Naive thymus-derived CD8-positive, alpha-beta T cell (primary cell): ENCODE data around the gene IPO9. TPM values are rescaled to one million over a fixed set of nuclear protein-coding genes. Genes with fewer than 3 reads are reported as not detected.

ENCODE experiments used
- ATAC-seq, 2 donors: fragments of 150-1000 bp; cut with Tn5 transposase in 1 of 2; sonication (Bioruptor Pico), chemical (Tn5 transposase) in 1 of 2; 1 replicate in 1 of 2; 2 replicates in 1 of 2; pipeline ENCODE4 v1.10.0; 2021; ENCODE audit warnings: mild to moderate bottlenecking in 2 of 2, moderate library complexity in 2 of 2
- POLR2A ChIA-PET: fragments of 350-600 bp; sonication (Branson Sonifier 250); formaldehyde crosslinking; loops from one replicate; lab custom pipeline; 2021; ENCODE audit warnings: antibody characterized with exemption; lab: Charles Lee
- DNase-seq, 10 donors: peaks; one replicate each; pipeline versions ENCODE4 v3.0.0 to v3.0.0-alpha.2; 2020 to 2022
- H3K27ac Mint-ChIP-seq, 10 donors: one replicate each; pipeline ENCODE4 v1.8.0; 2020 to 2022; ENCODE audit warnings: mild to moderate bottlenecking in 10 of 10, mixed read lengths in 10 of 10, moderate library complexity in 4 of 10, inconsistent platforms in 1 of 10
- H3K27me3 Mint-ChIP-seq, 5 donors: one replicate each; pipeline ENCODE4 v1.8.0; 2021 to 2022; ENCODE audit warnings: mixed read lengths in 5 of 5
- H3K36me3 Mint-ChIP-seq, 3 donors: one replicate each; pipeline ENCODE4 v1.8.0; 2020 to 2022; ENCODE audit warnings: mixed read lengths in 3 of 3, mild to moderate bottlenecking in 2 of 3, inconsistent platforms in 1 of 3
- H3K4me1 Mint-ChIP-seq, 4 donors: one replicate each; pipeline ENCODE4 v1.8.0; 2021 to 2022; ENCODE audit warnings: mixed read lengths in 4 of 4
- H3K4me3 Mint-ChIP-seq, 10 donors: one replicate each; pipeline ENCODE4 v1.8.0; 2020 to 2022; ENCODE audit warnings: mild to moderate bottlenecking in 10 of 10, mixed read lengths in 10 of 10, moderate library complexity in 6 of 10, inconsistent platforms in 1 of 10
- H3K9me3 Mint-ChIP-seq, 9 donors: one replicate each; pipeline ENCODE4 v1.8.0; 2020 to 2022; ENCODE audit warnings: mixed read lengths in 9 of 9, mild to moderate bottlenecking in 3 of 9, inconsistent platforms in 1 of 9, moderate library complexity in 1 of 9
- polyA plus RNA-seq, 3 donors: library from polyadenylated mRNA; unstranded; fragments of 300-500 nt; fragmentation: Illumina TruSeq; gene quantifications; one replicate each; pipeline ENCODE4 v1.2.3, GENCODE V29; 2021
- total RNA-seq, 8 experiments: library from RNA in 2 of 8; stranded (reverse) in 2 of 8; gene quantifications; one replicate each; pipeline ENCODE4 v1.2.3 and lab custom pipeline; 2021 to 2026

Gene IPO9
- total and polyA plus RNA-seq, 5 experiments from 2014 or later: 14.4 to 40.8 (median 22.5) TPM

DNA sequence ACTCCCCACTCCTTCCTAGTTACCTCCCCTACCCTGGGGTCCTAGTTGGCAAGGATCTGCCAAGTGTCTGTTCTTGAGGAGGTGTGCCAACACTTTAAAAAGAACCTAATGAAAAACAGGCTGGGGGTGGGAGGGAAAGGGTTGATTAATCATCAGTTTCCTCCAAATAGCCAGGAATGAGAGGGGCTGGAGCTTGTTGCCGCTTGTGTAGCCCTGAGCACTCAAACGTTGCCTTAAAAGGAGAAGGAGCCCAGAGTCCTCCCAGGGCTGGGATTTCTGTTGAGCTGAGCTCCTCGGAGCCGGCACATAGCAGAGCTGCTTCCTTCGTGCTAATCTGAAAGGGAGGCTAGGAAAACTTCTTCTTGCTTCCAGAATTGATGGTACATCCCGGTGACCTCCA lies 75.6 kb downstream of the IPO9 start:
- H3K27me3 Mint-ChIP-seq: peaks cover 0 to 6% (median 3%) of the 10 kb centered on the region in 5 donors
- H3K36me3 Mint-ChIP-seq: no peaks in the 10 kb centered on the region
- no peak for DNase-seq
- peak overlapping the region in 2 of 10 donors; percentile 29 to 36 for H3K27ac Mint-ChIP-seq
- H3K4me3 Mint-ChIP-seq: no peak overlapping the region
- H3K9me3 Mint-ChIP-seq: no peaks in the 10 kb centered on the region
- no peaks in the 10 kb centered on the region for H3K4me1 Mint-ChIP-seq
- POLR2A ChIA-PET: no interaction called here
- no peak for ATAC-seq

DNA sequence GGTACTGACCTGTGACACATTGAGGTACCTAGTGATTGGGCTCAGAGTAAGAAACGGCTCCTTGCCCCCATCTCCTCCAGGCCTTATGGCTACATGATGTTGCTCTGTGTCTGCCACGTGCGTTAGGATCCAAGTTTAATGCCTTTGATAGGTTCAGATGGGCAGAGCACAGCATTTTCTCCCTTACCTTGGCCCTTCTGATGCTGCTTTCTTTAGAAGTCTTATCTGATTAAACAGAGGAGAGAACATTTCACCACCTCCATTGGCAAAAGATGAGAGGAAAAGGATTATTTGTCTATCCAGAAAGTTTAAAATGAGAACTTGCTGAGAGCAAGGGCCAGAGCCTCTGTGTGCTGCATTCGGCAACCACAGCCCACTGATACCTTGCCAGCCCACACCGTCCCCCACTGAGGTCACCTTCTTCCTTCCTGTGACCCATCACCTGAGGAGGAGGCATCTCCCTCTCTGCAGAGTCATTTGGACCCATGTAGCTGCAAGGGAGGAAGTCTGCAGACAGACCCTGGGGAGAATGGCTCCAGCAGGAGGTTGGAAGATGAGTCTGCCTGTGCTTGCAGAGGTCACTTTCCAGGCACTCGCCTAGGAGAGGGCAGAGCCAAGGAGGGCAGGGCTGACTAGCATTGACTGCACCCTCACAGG lies 76.4 kb downstream of the IPO9 start:
- Mint-ChIP-seq H3K4me3 (no peak overlapping the region), H3K4me1 (no peaks in the 10 kb centered on the region), H3K9me3 (no peaks in the 10 kb centered on the region), H3K27me3 (peaks cover 0 to 6% (median under 1%) of the 10 kb centered on the region in 5 donors), H3K27ac (no peak overlapping the region), H3K36me3 (no peaks in the 10 kb centered on the region)
- POLR2A ChIA-PET: no interaction called here
- ATAC-seq (no peak), DNase-seq (no peak)

DNA sequence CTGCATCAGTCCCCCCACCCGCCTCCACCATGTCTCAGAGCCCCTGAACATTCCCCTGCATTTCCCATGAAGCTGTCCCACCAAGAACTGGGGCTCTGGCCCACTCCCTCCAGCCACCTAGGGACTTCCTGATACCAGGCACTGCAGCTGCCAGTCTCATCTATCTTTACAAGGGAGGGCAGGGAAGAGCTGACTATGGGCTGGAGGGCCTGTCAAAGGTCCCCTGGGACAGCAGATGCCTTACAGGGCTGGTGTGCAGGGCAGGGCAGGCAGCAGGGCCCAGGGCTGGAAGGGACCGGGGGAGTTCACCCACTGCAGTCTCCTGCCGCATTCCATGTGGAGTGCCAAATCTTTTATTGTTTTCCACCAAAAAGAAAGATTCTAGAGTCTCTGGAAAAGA lies 77.4 kb downstream of the IPO9 start:
- H3K36me3 Mint-ChIP-seq: no peaks in the 10 kb centered on the region
- no peaks in the 10 kb centered on the region for H3K9me3 Mint-ChIP-seq
- POLR2A ChIA-PET: no interaction called here
- no peak overlapping the region for H3K27ac Mint-ChIP-seq
- H3K4me1 Mint-ChIP-seq: no peaks in the 10 kb centered on the region
- H3K4me3 Mint-ChIP-seq: no peak overlapping the region
- peaks cover 0 to 6% (median 0%) of the 10 kb centered on the region in 5 donors for H3K27me3 Mint-ChIP-seq
- DNase-seq: no peak
- ATAC-seq: no peak

DNA sequence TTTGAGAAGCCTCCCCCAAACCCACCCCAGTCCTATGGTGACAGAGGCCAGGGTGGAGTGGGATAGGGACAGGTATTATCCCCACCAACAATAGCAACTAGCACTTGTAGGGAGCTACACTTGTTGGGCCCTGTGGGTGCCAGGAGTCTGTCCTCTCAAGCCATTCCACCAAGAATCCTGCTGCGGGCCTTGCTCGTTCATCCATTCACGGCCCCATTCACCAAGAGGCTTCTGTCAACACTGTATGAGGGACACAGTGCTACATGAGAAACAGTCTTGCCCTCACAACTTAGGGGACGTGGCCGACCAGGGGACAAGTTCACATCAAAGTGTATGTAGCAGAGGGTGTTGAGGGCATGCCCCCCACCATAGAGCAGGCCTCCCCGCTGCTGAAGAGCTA lies 78.7 kb downstream of the IPO9 start:
- no peak overlapping the region for H3K4me3 Mint-ChIP-seq
- no peaks in the 10 kb centered on the region for H3K9me3 Mint-ChIP-seq
- H3K4me1 Mint-ChIP-seq: no peaks in the 10 kb centered on the region
- H3K27ac Mint-ChIP-seq: no peak overlapping the region
- POLR2A ChIA-PET: no interaction called here
- ATAC-seq (no peak), DNase-seq (no peak)
- H3K36me3 Mint-ChIP-seq: no peaks in the 10 kb centered on the region
- H3K27me3 Mint-ChIP-seq: peaks cover 0 to 6% (median 0%) of the 10 kb centered on the region in 5 donors

DNA sequence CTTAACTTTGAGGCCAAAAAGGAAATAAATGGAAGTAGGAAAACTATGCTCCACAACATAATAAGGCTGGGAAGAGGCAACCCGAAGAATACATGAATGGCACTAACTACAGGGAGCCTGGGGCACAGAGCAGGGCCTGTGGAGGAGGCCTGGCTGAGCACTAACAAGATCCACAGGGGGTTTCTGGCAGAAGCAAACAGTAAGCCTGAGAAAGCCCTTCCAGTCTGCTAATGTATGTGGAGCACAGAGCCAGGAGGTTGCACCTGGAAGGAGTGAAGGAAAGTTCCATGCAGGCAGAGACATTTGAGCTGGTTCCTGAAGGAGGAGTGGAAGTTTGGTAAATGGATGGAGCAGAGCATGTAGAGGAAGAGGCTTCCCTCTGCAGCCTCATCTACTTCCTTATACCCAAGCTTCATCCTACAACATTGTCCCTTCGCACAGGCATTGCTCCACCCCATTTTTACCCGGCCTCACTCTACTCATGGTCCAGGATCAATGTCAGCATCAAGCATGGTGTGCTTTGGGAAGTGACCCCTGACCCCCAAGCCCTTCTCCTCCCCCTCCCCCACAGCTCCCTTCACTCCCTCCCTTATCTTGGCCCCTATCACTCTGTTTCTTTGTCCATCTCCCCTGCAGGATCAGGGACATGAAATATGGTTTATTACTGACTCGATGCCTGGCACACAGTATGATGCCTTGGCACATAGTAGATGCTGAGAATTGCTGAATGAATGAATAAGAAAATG lies 83.0 kb downstream of the IPO9 start:
- POLR2A ChIA-PET: no interaction called here
- no peaks in the 10 kb centered on the region for H3K9me3 Mint-ChIP-seq
- peaks cover 0 to 2% (median 0%) of the 10 kb centered on the region in 4 donors for H3K4me1 Mint-ChIP-seq
- H3K27me3 Mint-ChIP-seq: peaks cover 0 to 20% (median 17%) of the 10 kb centered on the region in 5 donors
- no peak for DNase-seq
- ATAC-seq: no peak
- no peak overlapping the region for H3K27ac Mint-ChIP-seq
- H3K36me3 Mint-ChIP-seq: no peaks in the 10 kb centered on the region
- H3K4me3 Mint-ChIP-seq: no peak overlapping the region

DNA sequence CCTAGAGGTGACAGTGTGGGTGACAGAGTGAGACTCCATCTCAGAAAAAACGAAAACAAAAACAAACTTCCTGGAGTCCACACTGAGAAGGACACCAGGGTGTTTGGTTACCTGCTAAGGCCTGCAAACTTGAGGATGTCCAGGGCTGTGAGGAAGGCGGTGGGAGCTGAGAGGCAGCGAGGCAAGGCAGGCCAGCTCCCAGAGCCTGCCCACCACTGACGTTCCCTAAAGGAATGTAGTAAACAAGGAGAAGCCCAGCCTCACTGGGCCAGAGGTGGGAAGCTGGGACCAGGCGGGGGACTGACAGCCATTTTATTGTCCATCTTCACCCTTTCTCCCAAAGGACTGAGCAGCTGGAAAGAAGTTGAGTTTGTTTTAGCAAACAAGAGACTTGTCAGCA lies 83.9 kb downstream of the IPO9 start:
- H3K4me3 Mint-ChIP-seq: no peak overlapping the region
- POLR2A ChIA-PET: no interaction called here
- ATAC-seq (no peak), DNase-seq (no peak)
- H3K9me3 Mint-ChIP-seq: no peaks in the 10 kb centered on the region
- H3K36me3 Mint-ChIP-seq: no peaks in the 10 kb centered on the region
- peaks cover 0 to 20% (median 17%) of the 10 kb centered on the region in 5 donors for H3K27me3 Mint-ChIP-seq
- H3K27ac Mint-ChIP-seq: no peak overlapping the region
- H3K4me1 Mint-ChIP-seq: peaks cover 0 to 2% (median 0%) of the 10 kb centered on the region in 4 donors

DNA sequence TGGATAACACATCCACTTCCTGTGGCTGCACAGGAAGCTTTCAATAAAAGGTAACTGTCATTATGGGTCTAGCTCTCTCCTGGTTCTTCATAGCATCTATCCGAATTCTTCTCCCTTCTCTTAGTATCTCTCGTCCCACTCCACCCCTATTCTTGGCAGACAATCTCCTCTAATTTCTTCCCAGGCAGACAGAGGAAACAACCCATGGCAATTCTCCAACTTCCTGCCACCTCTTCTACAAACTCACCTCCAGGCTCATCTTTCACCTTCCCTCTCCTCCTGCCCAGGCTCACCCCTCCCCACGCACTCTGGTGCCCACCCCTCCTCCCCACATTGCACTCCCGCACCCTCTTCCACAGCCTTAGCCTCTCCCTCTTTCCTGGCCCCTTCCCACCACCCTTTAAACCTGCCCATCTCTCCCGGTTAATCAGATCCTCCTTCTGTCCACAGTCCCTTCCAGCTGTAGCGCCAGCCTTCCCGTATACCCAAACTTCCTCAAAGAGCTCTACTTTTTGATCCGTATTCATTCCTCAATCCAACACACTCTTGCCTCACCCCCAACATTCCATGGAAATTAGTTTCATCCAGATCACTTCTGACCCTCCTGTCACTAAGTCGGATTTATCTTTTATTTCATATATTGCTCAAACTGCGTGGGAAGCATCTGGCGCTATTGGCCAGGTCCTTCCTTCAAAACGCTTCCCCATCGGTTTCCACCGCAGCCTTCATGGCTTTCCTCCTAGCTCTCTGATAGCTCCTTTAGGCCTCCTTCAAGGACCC lies 85.7 kb downstream of the IPO9 start:
- Mint-ChIP-seq H3K4me3 (no peak overlapping the region), H3K4me1 (peaks cover 0 to 2% (median 0%) of the 10 kb centered on the region in 4 donors), H3K27me3 (peaks cover 2 to 20% (median 16%) of the 10 kb centered on the region in 5 donors), H3K27ac (no peak overlapping the region), H3K36me3 (no peaks in the 10 kb centered on the region), H3K9me3 (no peaks in the 10 kb centered on the region)
- POLR2A ChIA-PET: no interaction called here
- DNase-seq: no peak
- ATAC-seq: no peak

DNA sequence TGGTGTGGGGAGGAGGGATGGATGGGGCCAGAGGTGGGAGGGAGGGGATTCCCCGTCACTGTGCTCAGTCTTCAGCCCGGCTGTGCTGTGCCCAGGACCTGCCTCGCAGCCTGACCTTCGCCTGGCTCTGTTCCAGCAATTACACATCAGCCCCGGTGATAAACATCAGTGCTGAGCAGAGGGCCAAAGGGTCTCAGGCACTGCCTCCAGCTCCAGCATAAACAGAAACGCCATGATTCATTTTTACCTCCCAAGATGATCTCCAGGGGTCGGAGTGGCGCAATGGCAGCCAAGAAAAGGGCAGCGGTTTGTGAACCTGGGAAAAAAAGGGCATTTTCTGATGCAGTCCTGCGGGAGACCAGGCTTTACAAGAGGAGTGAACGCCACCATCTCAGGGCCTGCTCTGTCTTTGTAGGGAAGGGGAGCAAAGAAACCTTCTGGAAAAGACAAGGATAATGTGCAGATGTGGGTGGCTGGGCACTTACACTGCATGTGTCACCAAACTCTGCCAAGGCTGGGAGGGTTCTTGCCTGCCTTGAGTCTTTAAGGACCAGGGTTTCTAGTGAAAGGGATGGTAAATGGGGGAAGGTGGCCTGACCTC lies 87.8 kb downstream of the IPO9 start:
- Mint-ChIP-seq H3K27ac (no peak overlapping the region), H3K27me3 (peaks cover 4 to 22% (median 17%) of the 10 kb centered on the region in 5 donors), H3K9me3 (no peaks in the 10 kb centered on the region), H3K4me3 (no peak overlapping the region), H3K36me3 (no peaks in the 10 kb centered on the region), H3K4me1 (peaks cover 0 to 2% (median 0%) of the 10 kb centered on the region in 4 donors)
- DNase-seq (no peak), ATAC-seq (peak in 1 of 2 donors; percentile 42)
- POLR2A ChIA-PET: no interaction called here

DNA sequence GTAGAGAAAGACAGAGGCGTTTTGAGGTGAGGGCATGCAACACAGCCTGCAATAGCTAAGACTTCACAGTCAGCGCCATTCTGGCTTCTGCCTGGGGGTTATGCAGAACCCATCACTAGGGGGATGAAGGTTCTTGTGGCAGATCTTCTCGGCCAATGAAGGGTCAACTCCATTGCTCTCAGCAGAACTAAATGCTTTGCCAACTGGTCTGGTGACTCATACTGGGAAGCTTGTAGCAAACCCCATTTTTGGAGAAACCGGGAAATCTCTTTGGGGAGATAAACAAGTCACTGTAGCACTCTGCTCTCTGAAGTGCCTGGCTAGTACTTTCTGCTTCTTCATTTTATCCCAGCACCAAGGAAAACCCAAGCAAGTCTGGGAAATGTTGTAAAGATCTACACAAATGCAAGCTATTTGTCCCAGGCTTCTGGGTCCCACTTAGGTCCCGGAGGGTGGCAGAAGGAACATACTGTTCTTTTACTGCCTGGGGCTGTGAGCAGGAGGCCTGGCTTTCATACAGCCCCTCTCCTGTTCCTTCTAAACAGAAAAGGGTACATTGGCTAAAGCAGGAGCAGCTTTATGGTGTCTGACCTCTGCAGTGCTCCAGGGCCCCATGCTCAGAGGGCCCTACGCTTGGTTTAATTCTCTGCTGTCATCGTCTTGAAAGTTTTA lies 88.5 kb downstream of the IPO9 start:
- H3K36me3 Mint-ChIP-seq: no peaks in the 10 kb centered on the region

DNA sequence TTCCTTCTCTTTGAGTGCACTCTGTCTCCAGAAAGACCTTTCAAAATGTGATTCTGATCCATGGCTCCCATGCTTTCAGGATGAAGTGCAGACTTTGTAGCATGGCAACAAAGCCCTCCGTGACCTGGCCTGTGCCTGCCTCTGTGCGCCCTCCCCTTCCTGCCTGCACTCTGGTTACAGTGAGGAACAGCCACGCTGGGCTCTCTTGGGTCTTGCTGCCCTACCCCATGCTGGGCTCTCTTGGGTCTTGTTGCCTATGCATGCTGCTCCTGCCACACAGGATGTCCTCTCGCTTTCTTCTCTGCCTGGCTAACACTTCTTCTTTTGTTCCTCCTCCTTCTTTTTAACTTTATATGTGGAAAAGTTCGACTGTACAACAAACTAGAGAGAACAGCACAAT lies 89.4 kb downstream of the IPO9 start:
- peaks cover 6 to 22% (median 21%) of the 10 kb centered on the region in 5 donors for H3K27me3 Mint-ChIP-seq
- H3K4me3 Mint-ChIP-seq: no peak overlapping the region
- POLR2A ChIA-PET: no interaction called here
- DNase-seq (no peak), ATAC-seq (no peak)
- H3K4me1 Mint-ChIP-seq: peaks cover 0 to 2% (median 0%) of the 10 kb centered on the region in 4 donors
- H3K27ac Mint-ChIP-seq: peak overlapping the region in 1 of 10 donors; percentile 29
- no peaks in the 10 kb centered on the region for H3K36me3 Mint-ChIP-seq
- H3K9me3 Mint-ChIP-seq: no peaks in the 10 kb centered on the region

More for the DNA sequence above, 88.5 kb downstream of the IPO9 start:
- H3K9me3 Mint-ChIP-seq: no peaks in the 10 kb centered on the region
- H3K4me3 Mint-ChIP-seq: no peak overlapping the region
- DNase-seq (no peak), ATAC-seq (no peak)
- POLR2A ChIA-PET: no interaction called here
- H3K27ac Mint-ChIP-seq: peak overlapping the region in 1 of 10 donors; percentile 23
- peaks cover 0 to 2% (median 0%) of the 10 kb centered on the region in 4 donors for H3K4me1 Mint-ChIP-seq
- H3K27me3 Mint-ChIP-seq: peaks cover 6 to 22% (median 20%) of the 10 kb centered on the region in 5 donors

DNA sequence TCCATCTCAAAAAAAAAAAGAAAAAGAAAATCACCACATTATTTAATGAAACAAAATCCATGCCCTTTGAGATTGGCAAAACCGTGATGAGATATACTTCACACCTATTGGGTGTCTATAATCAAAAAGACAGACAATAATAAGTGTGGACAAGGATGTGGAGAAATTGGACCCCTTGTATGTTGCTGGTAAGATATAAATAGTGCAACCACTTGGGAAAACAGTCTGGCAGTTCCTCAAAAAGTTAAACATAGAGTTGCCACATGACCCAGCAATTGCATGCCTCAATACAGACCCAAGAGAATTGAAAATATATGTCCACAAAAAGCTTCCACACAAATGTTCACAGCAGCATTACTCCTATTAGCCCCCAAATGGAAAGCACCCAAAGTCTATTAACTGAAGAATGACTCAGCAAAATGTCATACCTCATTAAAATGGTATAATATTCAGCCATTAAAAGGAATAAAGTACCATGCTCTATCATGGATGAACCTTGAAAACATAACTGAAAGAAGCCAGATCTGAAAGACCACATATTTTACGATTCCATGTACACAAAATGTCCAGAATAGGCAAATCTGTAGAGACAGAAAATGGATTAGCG lies 93.1 kb downstream of the IPO9 start:
- H3K4me1 Mint-ChIP-seq: peaks cover 0 to 2% (median 0%) of the 10 kb centered on the region in 4 donors
- H3K27me3 Mint-ChIP-seq: peaks cover 7 to 21% (median 10%) of the 10 kb centered on the region in 5 donors
- H3K36me3 Mint-ChIP-seq: no peaks in the 10 kb centered on the region
- H3K9me3 Mint-ChIP-seq: no peaks in the 10 kb centered on the region
- no peak overlapping the region for H3K4me3 Mint-ChIP-seq
- no peak overlapping the region for H3K27ac Mint-ChIP-seq
- ATAC-seq (no peak), DNase-seq (no peak)
- POLR2A ChIA-PET: no interaction called here

DNA sequence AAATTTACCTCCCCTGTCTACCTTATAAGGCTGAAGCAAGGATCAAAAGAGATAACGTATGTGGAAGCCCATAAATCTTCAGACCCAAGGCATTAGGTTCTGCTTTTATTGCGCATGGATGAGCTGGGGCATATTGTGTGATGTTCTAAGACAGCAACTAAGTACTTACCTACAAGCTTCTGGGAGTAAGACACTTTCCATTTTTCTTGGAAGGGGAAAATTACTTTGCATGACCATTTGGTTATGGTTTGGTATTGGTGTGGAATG lies 96.3 kb downstream of the IPO9 start:
- Mint-ChIP-seq H3K4me3 (no peak overlapping the region), H3K27me3 (peaks cover 7 to 21% (median 10%) of the 10 kb centered on the region in 5 donors), H3K4me1 (peaks cover 0 to 2% (median 0%) of the 10 kb centered on the region in 4 donors), H3K9me3 (no peaks in the 10 kb centered on the region), H3K27ac (no peak overlapping the region), H3K36me3 (no peaks in the 10 kb centered on the region)
- POLR2A ChIA-PET: no interaction called here
- ATAC-seq: no peak
- no peak for DNase-seq
